Activated CD8-positive, alpha-beta memory T cell treated with anti-CD3 and anti-CD28 coated beads, Interleukin-2, amount 10 ng/mL, durations not matched to agents 7 days and 5 days (primary cell): ENCODE measurements around the gene LGALS3BP. TPM values are rescaled to one million over a fixed set of nuclear protein-coding genes. Genes with fewer than 3 reads are reported as not detected.
A peak's percentile ranks its signal among the peaks of the same experiment; 100 is the strongest.

Experiments used
- ATAC-seq: fragments of 150-1000 bp; cut with Tn5 transposase; one replicate; pipeline ENCODE4 v1.10.0; 2021; ENCODE audit warnings: moderate library complexity
- CTCF ChIA-PET: fragments of 350-600 bp; sonication (Branson Sonifier 250); formaldehyde crosslinking; loops from one replicate; lab custom pipeline; 2021; ENCODE audit warnings: antibody characterized with exemption; lab: Charles Lee
- DNase-seq: peaks from one replicate; pipeline ENCODE4 v3.0.0-alpha.2; 2020
- H3K27ac Mint-ChIP-seq: one replicate; pipeline ENCODE4 v1.8.0; 2021; ENCODE audit warnings: mild to moderate bottlenecking, mixed read lengths
- H3K27me3 Mint-ChIP-seq: one replicate; pipeline ENCODE4 v1.8.0; 2021; ENCODE audit warnings: mixed read lengths
- H3K36me3 Mint-ChIP-seq: one replicate; pipeline ENCODE4 v1.8.0; 2021; ENCODE audit warnings: mild to moderate bottlenecking, mixed read lengths
- H3K4me1 Mint-ChIP-seq: one replicate; pipeline ENCODE4 v1.8.0; 2021; ENCODE audit warnings: mixed read lengths
- H3K4me3 Mint-ChIP-seq: one replicate; pipeline ENCODE4 v1.8.0; 2021; ENCODE audit warnings: mild to moderate bottlenecking, moderate library complexity, mixed read lengths
- H3K9me3 Mint-ChIP-seq: one replicate; pipeline ENCODE4 v1.8.0; 2022; ENCODE audit warnings: low read depth, mixed read lengths
- total RNA-seq, 2 experiments: library from RNA; stranded (reverse); gene quantifications; one replicate each; pipeline ENCODE4 v1.2.3, GENCODE V29; 2021

The LGALS3BP gene
- total RNA-seq, 2 experiments from 2014 or later: 75.7 to 162 TPM

DNA sequence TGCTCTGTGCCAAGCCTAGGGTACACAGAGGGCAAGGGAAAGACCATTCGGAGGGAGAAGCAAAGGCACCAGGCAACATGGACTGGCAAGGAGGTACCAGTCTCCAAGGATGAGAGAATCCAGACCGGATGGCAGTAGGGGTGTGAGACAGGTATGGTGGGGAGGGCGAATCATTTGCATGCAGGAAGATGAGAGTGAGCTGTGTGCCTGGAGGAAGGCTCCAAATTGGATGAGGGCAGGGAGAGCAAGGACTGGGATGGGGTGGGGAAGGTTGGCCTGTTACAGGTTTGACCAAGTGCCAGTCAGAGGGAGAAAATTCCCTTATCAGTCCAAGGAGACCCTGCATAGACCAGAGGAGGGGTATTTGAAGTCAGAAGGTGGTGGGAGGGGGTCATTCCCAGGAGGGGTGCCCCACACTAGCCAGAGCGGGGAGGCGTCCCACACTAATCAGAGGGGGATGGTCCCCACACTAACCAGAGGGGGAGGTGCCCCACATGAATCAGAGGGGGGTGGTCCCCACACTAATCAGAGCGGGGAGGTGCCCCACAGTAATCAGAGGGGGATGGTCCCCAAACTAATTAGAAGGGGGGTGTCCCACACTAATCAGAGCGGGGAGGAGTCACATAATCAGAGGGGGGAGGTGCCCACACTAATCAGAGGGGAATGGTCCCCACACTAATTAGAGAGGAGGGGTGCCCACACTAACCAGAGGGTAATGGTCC, 29.1 kb upstream of the LGALS3BP start:
- Mint-ChIP-seq H3K36me3 (peaks cover 3% of the 10 kb centered on the region), H3K27me3 (peaks cover 9% of the 10 kb centered on the region), H3K27ac (peak overlapping the region; percentile 93), H3K4me1 (peaks cover 44% of the 10 kb centered on the region), H3K9me3 (no peaks in the 10 kb centered on the region), H3K4me3 (peak overlapping the region; percentile 85)
- DNase-seq (no peak), ATAC-seq (peak; percentile 4)
- CTCF ChIA-PET: interaction anchor here (0.6 to 1.5 kb wide), 4 partner anchors 34 to 65 kb away, joined by 3 to 4 read pairs (median 4); no protein-coding TSS in a partner anchor

DNA sequence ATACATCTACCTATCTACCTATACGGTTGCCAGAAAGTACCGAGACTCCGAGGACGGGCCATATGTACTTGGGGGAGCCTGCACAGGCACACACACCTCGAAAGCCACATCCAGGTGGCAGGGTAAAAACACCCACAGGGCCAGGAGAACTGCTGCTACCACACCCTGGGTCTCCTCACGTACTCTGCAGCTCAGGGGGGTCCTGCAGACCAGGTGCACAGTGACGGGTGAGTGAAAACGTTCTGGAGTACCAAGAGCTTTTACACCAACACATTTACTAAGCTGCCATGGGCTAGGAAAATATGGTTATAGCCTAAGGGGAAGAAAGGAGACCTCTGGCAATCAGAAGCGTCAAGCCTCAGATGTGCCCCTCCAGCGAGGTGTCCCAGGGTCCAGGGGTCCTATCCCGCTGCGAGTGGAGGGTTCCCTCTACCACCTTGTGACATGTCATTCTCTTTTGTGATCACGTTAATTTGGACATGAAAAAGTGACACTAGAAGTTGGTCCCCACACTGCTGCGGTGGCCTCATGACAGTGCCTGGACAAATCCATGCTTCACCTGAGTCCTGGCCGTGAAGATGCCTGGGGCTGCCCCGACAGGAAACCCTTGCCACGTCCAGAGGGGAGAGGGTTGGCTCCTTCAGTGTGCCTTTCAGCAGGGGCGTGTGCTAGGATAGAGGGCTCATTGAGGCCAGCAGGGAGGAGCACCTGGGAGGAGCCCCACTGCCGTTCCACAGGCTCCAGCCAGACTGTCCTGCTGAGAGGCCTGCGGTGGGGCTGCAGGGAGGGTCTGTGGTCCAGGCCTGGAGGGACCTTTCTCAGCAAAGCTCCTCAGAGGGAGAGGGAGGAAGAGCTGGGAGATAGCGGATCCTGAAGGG, 28.0 kb upstream of the LGALS3BP start:
- H3K27me3 Mint-ChIP-seq: peaks cover under 1% of the 10 kb centered on the region

DNA sequence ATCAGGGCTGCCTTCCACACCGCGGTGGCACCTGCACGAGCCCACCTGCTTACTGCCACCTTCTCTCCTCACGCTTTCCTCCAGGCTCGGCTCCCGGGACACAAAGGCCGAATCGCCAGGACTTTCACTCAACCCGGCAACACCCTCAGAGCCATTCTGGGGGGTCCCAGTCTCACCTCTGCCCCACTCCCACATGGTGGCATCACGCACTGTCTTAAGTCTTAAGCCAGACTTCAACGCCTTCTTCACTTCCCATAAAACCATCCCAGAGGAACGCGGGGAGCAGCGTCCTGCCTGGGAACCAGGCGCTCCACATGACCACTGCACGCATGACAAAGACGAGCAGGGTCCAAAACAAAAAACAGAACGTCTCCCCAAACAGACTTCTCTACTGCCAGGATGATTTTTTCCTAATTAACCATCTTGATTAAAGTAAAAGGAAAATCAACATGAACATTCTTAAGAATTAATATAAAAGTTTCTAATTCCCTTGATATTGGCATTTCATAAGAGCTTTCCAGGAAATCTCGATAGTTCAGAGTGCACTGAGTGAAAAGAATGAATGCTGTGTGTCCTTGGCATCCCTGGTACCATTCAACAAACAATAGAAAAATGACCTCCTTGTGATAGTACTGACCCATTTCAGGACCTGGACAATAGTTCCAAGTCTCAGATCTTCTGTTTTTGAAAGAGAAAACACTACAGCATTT, 27.2 kb upstream of the LGALS3BP start:
- Mint-ChIP-seq H3K4me3 (peak overlapping the region; percentile 4), H3K27ac (peak overlapping the region; percentile 0), H3K36me3 (peaks cover 3% of the 10 kb centered on the region), H3K4me1 (peaks cover 44% of the 10 kb centered on the region), H3K9me3 (no peaks in the 10 kb centered on the region), H3K27me3 (no peaks in the 10 kb centered on the region)
- CTCF ChIA-PET: interaction anchor here (0.8 to 1.3 kb wide), 2 partner anchors 10 to 27 kb away, joined by 3 read pairs; partner anchors contain the start of gene LGALS3BP
- ATAC-seq: no peak
- DNase-seq: no peak

More for the DNA sequence above, 28.0 kb upstream of the LGALS3BP start:
- H3K36me3 Mint-ChIP-seq: peaks cover 3% of the 10 kb centered on the region
- peaks cover 44% of the 10 kb centered on the region for H3K4me1 Mint-ChIP-seq
- H3K4me3 Mint-ChIP-seq: peak overlapping the region; percentile 85
- H3K27ac Mint-ChIP-seq: peak overlapping the region; percentile 93
- H3K9me3 Mint-ChIP-seq: no peaks in the 10 kb centered on the region
- CTCF ChIA-PET: interaction anchor here (0.8 to 1.5 kb wide), 4 partner anchors 11 to 66 kb away, joined by 3 to 4 read pairs (median 3); partner anchors contain the start of gene LGALS3BP
- ATAC-seq: no peak
- no peak for DNase-seq

DNA sequence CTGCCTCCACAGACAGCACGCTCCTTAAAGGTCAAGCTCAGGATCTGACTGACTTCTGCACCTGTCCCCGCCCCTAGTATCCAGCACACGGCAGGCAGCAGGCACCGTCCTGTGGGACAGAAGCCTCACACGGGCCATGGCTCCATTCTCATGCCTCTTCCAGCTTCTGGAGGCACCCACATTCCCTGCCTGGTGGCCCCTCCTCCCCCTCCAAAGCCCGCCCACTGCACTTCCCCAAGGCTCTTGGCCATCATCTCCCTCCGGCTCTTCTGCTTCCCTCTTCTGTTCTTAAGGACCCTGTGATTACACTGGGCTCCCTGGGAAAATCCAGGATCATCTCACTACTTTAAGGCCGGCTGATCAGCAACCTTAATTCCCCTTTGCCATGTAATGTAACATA, 26.3 kb upstream of the LGALS3BP start:
- CTCF ChIA-PET: interaction anchor here (1.3 kb wide), 1 partner anchor 26 kb away, joined by 3 read pairs; the partner anchor contains the start of gene LGALS3BP
- Mint-ChIP-seq H3K36me3 (peaks cover 3% of the 10 kb centered on the region), H3K9me3 (no peaks in the 10 kb centered on the region), H3K4me3 (no peak overlapping the region), H3K27ac (no peak overlapping the region), H3K27me3 (no peaks in the 10 kb centered on the region), H3K4me1 (peaks cover 44% of the 10 kb centered on the region)
- DNase-seq (no peak), ATAC-seq (no peak)

DNA sequence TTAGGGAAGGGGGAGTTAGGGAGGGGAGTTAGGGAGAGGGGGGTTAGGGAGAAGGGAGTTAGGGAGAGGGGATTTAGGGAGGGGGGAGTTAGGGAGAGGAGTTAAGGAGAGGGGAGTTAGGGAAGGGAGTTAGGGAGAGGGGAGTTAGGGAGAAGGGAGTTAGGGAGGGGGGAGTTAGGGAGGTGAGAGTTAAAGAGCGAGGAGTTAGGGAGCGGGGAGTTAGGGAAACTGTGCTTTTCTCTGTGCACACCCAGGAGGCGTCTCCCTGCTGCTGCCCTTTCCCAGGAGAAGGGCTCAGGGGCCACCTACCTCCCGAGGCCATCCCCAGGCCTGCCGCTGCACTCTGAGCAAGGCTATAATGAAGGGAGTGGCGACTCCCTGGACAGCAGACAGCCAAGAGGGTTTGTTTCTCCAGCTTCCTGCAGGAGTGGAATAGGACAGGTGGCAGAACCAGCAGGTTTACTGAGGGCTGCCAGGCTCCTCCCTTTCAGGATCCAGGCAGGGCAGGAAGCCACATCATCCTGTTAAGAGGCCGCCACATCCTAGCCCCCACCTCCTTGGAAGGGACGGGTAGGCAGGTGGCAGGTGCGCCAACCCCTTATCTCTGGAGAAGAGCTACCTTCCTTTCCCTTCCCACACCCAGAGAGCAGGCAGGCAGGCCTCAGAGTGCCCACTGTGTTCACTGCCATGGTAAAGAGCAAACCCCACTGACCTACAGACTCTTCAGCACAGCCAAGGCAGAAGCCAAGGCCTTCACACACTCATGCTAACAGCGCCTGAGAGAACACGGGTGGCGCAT, 25.5 kb upstream of the LGALS3BP start:
- no peak overlapping the region for H3K27ac Mint-ChIP-seq
- peaks cover 41% of the 10 kb centered on the region for H3K4me1 Mint-ChIP-seq
- H3K9me3 Mint-ChIP-seq: no peaks in the 10 kb centered on the region
- ATAC-seq: no peak
- DNase-seq: no peak
- H3K4me3 Mint-ChIP-seq: no peak overlapping the region
- CTCF ChIA-PET: no interaction called here
- no peaks in the 10 kb centered on the region for H3K27me3 Mint-ChIP-seq
- peaks cover 3% of the 10 kb centered on the region for H3K36me3 Mint-ChIP-seq

DNA sequence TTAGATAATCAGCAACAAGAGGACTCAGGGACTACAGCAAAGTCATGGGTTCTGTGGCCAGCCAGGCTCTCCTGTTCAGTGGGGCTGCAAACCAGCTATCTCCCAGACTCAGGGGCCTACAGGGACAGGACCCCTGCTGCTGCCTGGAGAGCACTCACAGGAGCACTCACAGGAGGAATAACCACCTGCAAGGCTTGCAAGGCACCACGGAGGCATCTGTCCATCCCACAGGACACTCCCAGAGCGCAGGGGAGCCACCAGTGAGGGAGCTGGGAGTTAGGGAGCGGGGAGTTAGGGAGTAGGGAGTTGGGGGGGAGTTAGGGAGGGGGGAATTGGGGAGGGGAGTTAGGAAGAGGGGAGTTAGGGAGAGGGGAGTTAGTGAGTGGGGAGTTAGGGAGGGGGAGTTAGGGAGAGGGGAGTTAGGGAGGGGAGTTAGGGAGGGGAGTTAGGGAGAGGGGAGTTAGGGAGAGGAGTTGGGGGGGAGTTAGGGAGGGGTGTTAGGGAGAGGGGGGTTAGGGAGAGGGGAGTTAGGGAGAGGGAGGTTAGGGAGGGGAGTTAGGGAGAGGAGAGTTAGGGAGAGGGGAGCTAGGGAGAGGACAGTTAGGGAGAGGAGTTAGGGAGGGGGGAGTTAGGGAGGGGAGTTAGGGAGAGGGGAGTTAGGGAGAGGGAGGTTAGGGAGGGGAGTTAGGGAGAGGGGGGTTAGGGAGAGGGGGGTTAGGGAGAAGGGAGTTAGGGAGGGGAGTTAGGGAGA, 24.1 kb upstream of the LGALS3BP start:
- H3K4me3 Mint-ChIP-seq: no peak overlapping the region
- CTCF ChIA-PET: interaction anchor here (1.5 kb wide), 1 partner anchor 11 kb away, joined by 4 read pairs; no protein-coding TSS in a partner anchor
- peaks cover 5% of the 10 kb centered on the region for H3K36me3 Mint-ChIP-seq
- no peaks in the 10 kb centered on the region for H3K27me3 Mint-ChIP-seq
- H3K27ac Mint-ChIP-seq: no peak overlapping the region
- no peaks in the 10 kb centered on the region for H3K9me3 Mint-ChIP-seq
- peaks cover 36% of the 10 kb centered on the region for H3K4me1 Mint-ChIP-seq
- DNase-seq: no peak
- no peak for ATAC-seq

DNA sequence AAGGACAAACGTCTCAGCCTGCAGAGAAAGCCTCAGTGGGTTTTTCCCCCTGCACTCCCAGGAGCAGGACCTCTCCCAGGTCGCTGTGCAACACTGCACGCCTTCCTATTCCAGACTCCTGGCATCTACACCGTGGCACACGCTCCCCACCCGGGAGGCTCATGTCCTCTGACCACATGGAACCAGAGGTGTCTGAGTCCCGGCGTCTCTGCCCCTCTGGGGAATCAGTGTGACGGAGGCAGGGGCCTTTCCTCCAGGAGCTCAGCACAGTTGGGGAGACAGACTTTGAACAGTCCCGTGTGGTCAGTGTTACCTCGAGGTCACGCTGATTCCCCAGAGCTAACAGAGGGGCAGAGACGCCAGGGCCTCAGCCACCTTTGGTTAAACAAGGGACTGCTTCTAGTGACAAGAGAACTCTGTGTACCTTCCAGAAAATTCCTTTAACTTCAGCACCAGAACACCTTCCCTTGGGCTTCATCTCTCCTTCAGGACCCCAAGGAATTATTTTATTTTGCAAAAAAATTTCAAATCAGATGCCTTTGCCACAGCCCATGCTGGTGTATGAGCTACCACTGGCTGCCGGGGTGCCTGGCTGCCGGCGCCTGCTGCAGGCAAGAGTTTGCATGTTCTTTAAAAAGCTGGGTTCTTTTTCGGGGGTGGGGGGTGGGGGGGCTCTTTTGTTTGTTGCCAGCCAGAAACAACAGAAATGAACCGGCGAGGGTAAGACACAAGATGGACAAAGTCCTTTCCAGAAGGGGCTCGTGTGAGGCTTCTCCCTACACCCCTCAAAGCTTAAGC, 23.3 kb upstream of the LGALS3BP start:
- no peaks in the 10 kb centered on the region for H3K27me3 Mint-ChIP-seq
- H3K9me3 Mint-ChIP-seq: no peaks in the 10 kb centered on the region
- peaks cover 28% of the 10 kb centered on the region for H3K4me1 Mint-ChIP-seq
- H3K36me3 Mint-ChIP-seq: peaks cover 5% of the 10 kb centered on the region
- H3K27ac Mint-ChIP-seq: no peak overlapping the region
- no peak overlapping the region for H3K4me3 Mint-ChIP-seq
- ATAC-seq (no peak), DNase-seq (no peak)
- CTCF ChIA-PET: interaction anchor here (1.5 kb wide), 1 partner anchor 10 kb away, joined by 4 read pairs; no protein-coding TSS in a partner anchor

DNA sequence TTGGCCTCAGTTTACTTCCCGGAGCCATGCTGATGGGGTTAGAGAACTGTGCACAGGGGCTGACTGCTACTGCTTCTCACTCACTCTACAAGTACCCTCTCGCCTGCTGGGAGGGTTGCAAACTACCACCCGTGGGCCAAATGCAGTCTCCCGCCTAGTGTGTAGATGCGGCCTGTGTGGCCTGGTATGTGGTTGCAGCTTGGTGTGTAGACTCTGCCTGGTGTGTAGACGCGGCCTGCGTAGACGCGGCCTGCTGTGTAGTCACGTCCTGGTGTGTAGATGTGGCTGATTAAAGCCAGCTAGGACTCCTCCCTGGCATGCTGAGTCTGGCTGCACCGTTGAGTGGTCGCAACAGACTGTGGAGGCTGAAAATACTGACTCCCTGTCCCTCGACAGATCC, 22.6 kb upstream of the LGALS3BP start:
- no peak overlapping the region for H3K27ac Mint-ChIP-seq
- CTCF ChIA-PET: interaction anchor here (1.5 kb wide), 1 partner anchor 9 kb away, joined by 4 read pairs; no protein-coding TSS in a partner anchor
- DNase-seq (no peak), ATAC-seq (no peak)
- H3K4me3 Mint-ChIP-seq: no peak overlapping the region
- no peaks in the 10 kb centered on the region for H3K9me3 Mint-ChIP-seq
- H3K36me3 Mint-ChIP-seq: peaks cover 7% of the 10 kb centered on the region
- H3K4me1 Mint-ChIP-seq: peaks cover 21% of the 10 kb centered on the region
- H3K27me3 Mint-ChIP-seq: no peaks in the 10 kb centered on the region

DNA sequence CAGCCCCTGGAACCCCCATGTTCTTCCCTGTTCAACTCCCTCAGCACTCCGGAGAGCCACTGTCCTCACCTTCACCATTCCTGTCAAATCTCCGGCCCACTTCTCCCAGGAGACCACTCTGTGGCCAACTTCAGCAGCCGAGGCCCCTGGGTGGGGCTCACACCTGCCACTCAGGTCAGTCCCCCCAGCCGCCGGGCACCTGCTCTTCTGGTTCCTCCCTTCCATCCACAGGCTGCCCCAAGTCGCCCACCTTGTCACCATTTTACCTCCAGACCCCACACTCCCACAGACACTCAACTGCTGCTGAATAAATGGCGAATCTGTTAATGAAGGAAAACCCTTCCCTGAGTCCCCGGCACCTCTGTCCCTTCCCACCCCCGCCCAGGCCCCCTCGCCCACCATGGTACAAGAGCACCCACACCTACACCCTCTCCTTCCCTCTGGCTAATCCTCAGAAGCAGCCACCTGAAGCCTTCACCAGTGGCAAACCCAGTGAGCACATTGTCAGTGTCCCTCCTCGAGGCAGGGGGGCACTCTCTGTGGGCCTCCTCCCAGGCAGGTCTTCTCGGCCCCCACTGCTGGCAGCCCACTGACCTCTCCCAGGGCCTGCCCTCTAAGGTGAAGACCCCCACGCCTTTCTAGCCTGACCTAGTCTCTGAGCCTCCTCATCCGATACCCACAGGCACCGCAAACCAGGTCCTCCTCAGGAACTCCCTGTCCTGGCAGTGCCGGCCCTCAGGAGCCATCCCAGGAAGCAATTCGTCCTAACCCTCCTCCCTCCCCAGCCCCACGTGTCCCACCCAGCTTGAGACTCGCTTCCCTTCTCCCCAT, 21.7 kb upstream of the LGALS3BP start:
- no peak overlapping the region for H3K27ac Mint-ChIP-seq
- DNase-seq: no peak
- no peak for ATAC-seq
- H3K27me3 Mint-ChIP-seq: no peaks in the 10 kb centered on the region
- no peaks in the 10 kb centered on the region for H3K9me3 Mint-ChIP-seq
- H3K36me3 Mint-ChIP-seq: peaks cover 11% of the 10 kb centered on the region
- no peak overlapping the region for H3K4me3 Mint-ChIP-seq
- CTCF ChIA-PET: no interaction called here
- peaks cover 13% of the 10 kb centered on the region for H3K4me1 Mint-ChIP-seq

DNA sequence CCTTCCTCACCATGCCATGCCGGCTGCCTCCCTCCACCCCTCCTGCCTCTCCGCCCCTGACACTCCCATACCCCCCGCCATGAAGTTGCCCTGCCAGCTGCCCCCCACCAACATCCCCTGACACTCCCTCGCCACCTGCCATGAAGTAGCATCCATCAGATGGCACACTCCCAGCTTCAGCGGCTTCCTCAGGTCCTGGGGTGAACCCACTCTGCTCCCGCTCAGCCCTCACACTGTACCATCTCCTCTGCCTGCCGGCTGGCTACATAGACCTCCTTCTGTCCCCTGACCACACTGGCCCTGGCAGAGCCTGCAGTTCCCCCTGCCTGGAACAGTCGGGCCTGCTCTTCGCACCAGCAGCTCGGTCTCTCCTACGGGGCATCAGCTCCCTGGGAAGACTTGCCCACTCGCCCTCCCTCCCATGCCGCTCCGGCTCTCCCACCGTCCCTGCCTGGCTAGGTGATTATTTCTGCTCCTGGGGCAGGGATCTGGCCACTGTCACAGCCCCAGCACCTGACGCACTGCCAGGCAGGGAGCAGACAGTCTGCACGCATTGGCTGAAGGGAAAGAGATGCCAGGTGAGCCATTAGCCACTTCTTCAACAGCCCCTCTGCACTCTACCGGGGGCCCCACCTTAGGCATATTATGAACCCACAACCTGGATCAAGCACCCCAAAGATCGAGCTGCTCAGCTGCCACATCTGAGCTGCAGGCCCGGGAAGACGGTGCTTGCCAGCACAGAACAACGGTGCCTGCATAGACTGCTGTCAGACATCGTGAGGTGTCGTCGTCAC, 20.9 kb upstream of the LGALS3BP start:
- H3K4me1 Mint-ChIP-seq: peaks cover 5% of the 10 kb centered on the region
- DNase-seq (no peak), ATAC-seq (no peak)
- CTCF ChIA-PET: interaction anchor here (0.5 kb wide), 1 partner anchor 155 kb away, joined by 3 read pairs; no protein-coding TSS in a partner anchor
- peaks cover 15% of the 10 kb centered on the region for H3K36me3 Mint-ChIP-seq
- no peaks in the 10 kb centered on the region for H3K9me3 Mint-ChIP-seq
- H3K27me3 Mint-ChIP-seq: no peaks in the 10 kb centered on the region
- no peak overlapping the region for H3K27ac Mint-ChIP-seq
- no peak overlapping the region for H3K4me3 Mint-ChIP-seq
